Glutamatergic neuron (in vitro differentiated cells): ENCODE data around the gene FAIM. TPM values are rescaled to one million over a fixed set of nuclear protein-coding genes. Genes with fewer than 3 reads are reported as not detected.

Experiments
- DNase-seq: peaks from one replicate; pipeline ENCODE4 v3.0.0; 2022
- H3K27ac Mint-ChIP-seq: one replicate; pipeline ENCODE4 v1.8.0; 2020; ENCODE audit warnings: mild to moderate bottlenecking, mixed read lengths, inconsistent platforms; ENCODE audit not compliant: unreplicated experiment
- H3K27me3 Mint-ChIP-seq: one replicate; pipeline ENCODE4 v1.8.0; 2020; ENCODE audit warnings: mild to moderate bottlenecking, moderate library complexity, mixed read lengths, inconsistent platforms; ENCODE audit not compliant: unreplicated experiment
- H3K36me3 Mint-ChIP-seq: one replicate; pipeline ENCODE4 v1.8.0; 2020; ENCODE audit warnings: mild to moderate bottlenecking, mixed read lengths, inconsistent platforms; ENCODE audit not compliant: unreplicated experiment
- H3K4me1 Mint-ChIP-seq: one replicate; pipeline ENCODE4 v1.8.0; 2020; ENCODE audit warnings: mild to moderate bottlenecking, low read depth, mixed read lengths, inconsistent platforms; ENCODE audit not compliant: unreplicated experiment
- H3K4me3 Mint-ChIP-seq: one replicate; pipeline ENCODE4 v1.8.0; 2020; ENCODE audit warnings: mild to moderate bottlenecking, mixed read lengths, inconsistent platforms; ENCODE audit not compliant: unreplicated experiment
- H3K9me3 Mint-ChIP-seq: one replicate; pipeline ENCODE4 v1.8.0; 2020; ENCODE audit warnings: mild to moderate bottlenecking, moderate library complexity, mixed read lengths, inconsistent platforms; ENCODE audit not compliant: unreplicated experiment
- total RNA-seq: library from RNA; stranded (reverse); fragmentation: NEBNext Ultra II Directional; extraction: Animal tissue kit (Norgen Biotek cat#: 25700); gene quantifications from one replicate; pipeline ENCODE4 v1.2.1, GENCODE V29; 2021; ENCODE audit not compliant: unreplicated experiment
- TF ChIP-seq, protein P1 (sequence below): fragments of 200-600 bp; sonication (generic); IDR thresholded peaks from one replicate; pipeline ENCODE4 v1.5.0; 2021; ENCODE audit not compliant: partially characterized antibody, unreplicated experiment

FAIM gene
- total RNA-seq, 1 donor from 2014 or later = 14.7 TPM

DNA sequence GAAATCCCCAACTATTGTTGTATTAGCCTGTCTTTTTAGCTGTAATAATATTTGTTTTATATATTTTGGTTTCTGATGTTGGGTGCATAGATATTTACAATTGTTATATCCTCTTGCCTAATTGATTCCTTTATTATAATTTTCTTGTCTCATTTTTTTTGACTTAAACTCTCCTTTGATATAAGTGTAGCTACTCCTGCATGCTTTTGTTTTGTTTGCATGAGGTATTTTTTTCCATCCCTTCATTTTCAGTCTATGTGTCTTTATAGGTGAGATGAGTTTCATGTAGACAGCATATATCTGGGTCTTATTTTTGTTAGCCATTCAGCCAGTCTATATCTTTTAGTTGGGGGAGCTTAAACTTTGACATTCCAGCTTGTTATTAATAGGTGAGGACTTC, 37.4 kb downstream of the FAIM start:
- Mint-ChIP-seq H3K27me3 (peaks cover 4% of the 10 kb centered on the region), H3K36me3 (peaks cover 45% of the 10 kb centered on the region), H3K4me3 (no peak overlapping the region), H3K4me1 (no peaks in the 10 kb centered on the region), H3K9me3 (peaks cover 27% of the 10 kb centered on the region), H3K27ac (no peak overlapping the region)
- DNase-seq = no peak
- TF ChIP-seq, protein P1, sequence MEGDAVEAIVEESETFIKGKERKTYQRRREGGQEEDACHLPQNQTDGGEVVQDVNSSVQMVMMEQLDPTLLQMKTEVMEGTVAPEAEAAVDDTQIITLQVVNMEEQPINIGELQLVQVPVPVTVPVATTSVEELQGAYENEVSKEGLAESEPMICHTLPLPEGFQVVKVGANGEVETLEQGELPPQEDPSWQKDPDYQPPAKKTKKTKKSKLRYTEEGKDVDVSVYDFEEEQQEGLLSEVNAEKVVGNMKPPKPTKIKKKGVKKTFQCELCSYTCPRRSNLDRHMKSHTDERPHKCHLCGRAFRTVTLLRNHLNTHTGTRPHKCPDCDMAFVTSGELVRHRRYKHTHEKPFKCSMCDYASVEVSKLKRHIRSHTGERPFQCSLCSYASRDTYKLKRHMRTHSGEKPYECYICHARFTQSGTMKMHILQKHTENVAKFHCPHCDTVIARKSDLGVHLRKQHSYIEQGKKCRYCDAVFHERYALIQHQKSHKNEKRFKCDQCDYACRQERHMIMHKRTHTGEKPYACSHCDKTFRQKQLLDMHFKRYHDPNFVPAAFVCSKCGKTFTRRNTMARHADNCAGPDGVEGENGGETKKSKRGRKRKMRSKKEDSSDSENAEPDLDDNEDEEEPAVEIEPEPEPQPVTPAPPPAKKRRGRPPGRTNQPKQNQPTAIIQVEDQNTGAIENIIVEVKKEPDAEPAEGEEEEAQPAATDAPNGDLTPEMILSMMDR = no peak

DNA sequence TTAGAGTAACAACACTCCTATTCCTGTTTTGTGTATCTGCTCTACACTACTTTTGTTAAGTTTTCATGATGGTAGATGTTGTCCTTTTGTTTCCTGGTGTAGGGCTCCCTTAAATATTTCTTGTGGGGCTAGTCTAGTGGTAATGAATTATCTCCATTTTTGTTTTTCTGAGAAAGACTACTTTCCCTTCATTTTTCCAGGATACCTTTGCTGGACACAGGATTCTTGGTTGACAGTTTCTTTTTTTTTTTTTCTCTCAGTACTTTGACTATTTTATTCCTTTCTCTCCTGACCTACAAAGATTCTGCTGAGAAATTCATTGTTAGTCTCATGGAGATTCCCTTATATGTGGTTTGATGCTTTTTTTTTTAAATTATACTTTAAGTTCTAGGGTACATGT, 37.9 kb downstream of the FAIM start:
- TF ChIP-seq, protein P1 = no peak
- Mint-ChIP-seq H3K9me3 (peaks cover 27% of the 10 kb centered on the region), H3K36me3 (peaks cover 45% of the 10 kb centered on the region), H3K4me3 (no peak overlapping the region), H3K4me1 (no peaks in the 10 kb centered on the region), H3K27ac (no peak overlapping the region), H3K27me3 (peaks cover 4% of the 10 kb centered on the region)
- DNase-seq = no peak

DNA sequence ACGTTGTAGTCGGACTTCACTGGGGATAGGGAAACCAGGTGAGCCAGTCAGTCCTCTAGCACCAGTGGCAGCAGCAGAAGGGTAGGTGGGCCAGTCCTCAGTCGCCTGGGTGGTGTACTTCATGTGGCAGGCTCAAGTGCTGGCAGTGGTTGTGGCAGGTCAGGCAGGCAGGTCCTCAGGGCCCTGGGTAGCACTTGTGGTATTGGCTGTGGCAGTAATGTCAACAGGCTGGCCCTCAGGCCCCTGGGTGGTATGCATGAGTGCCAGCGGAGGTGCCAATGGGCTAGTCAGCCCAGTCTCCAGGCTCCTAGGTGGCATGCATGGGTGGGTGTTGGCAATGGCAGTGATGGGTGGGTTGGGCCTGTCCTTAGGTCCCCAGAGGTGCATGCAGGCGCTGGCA, 40.6 kb downstream of the FAIM start:
- Mint-ChIP-seq H3K27ac (peak overlapping the region; percentile 57), H3K27me3 (peaks cover 2% of the 10 kb centered on the region), H3K4me1 (no peaks in the 10 kb centered on the region), H3K36me3 (peaks cover 39% of the 10 kb centered on the region), H3K4me3 (no peak overlapping the region), H3K9me3 (peaks cover 14% of the 10 kb centered on the region)
- DNase-seq = no peak
- TF ChIP-seq, protein P1 = no peak

DNA sequence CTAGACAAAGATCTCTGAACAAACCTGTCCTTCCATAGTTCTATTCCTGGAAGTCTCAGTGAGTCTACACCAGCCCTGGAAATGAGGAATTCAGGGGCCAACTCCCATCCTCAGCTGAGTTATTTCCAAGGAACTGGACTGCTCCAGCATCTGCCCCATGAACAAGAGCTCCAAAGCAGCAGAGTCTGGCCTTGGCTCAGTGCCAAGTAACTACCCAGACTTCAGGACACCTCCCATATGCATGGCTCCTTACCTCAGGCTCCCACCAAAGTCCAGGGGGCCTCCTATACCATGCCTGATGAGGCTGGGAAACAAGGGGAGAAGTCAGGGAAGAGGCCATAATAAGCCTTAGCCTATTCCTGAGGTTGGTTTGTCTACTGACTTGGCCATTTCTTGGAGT, 45.0 kb downstream of the FAIM start:
- peaks cover 15% of the 10 kb centered on the region for H3K36me3 Mint-ChIP-seq
- H3K4me3 Mint-ChIP-seq = no peak overlapping the region

DNA sequence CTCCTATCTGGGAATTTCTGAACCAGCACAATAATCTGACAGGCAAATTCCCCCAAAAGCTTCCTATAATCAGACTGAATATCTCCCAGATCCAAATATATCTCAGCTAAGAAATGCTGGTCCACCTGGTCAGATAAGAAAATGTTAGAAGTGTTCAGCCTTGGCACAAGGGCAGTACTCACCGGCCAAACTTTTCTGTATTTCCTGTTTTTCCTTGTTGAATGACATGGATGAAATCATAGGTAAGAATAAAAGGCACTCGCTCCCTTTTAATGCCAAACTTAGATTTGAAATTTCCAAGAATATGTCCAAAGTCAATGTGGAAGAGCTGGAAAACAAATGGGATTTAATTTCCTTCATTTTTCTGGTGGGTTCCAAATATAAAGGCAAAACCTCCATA, 48.9 kb downstream of the FAIM start:
- no peak overlapping the region for H3K27ac Mint-ChIP-seq

More for the DNA sequence above, 45.0 kb downstream of the FAIM start:
- Mint-ChIP-seq H3K27me3 (peaks cover 2% of the 10 kb centered on the region), H3K9me3 (peaks cover 2% of the 10 kb centered on the region), H3K4me1 (no peaks in the 10 kb centered on the region), H3K27ac (no peak overlapping the region)
- TF ChIP-seq, protein P1 = no peak
- DNase-seq = no peak

More for the DNA sequence above, 48.9 kb downstream of the FAIM start:
- TF ChIP-seq, protein P1 = no peak
- Mint-ChIP-seq H3K36me3 (peaks cover 4% of the 10 kb centered on the region), H3K4me1 (no peaks in the 10 kb centered on the region), H3K9me3 (no peaks in the 10 kb centered on the region), H3K27me3 (no peaks in the 10 kb centered on the region), H3K4me3 (no peak overlapping the region)
- no peak for DNase-seq
